ENCODE data around the gene SRGAP2C.
"Not testable (repeated sequence)": the region's sequence is repeated elsewhere in the genome, so short reads cannot be mapped to it uniquely, and the experiment has no call there.

DNA sequence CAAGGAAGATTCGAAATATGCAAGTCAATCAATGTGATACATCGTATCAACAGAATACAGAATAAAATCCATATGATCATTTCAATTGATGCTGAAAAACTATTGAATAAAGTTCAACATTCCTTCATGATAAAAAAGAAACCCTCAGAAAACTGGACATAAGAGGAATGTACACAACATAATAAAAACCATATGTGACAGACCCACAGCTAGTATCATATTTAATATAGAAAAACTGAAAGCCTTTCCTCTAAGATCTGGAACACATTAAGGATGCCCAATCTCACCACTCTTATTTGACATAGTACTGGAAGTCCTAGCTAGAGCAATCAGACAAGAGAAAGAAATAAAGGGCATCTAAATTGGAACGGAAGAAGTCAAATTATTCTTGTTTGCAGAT, 254.1 kb downstream of the SRGAP2C start:
- TF ChIP-seq, protein P1, sequence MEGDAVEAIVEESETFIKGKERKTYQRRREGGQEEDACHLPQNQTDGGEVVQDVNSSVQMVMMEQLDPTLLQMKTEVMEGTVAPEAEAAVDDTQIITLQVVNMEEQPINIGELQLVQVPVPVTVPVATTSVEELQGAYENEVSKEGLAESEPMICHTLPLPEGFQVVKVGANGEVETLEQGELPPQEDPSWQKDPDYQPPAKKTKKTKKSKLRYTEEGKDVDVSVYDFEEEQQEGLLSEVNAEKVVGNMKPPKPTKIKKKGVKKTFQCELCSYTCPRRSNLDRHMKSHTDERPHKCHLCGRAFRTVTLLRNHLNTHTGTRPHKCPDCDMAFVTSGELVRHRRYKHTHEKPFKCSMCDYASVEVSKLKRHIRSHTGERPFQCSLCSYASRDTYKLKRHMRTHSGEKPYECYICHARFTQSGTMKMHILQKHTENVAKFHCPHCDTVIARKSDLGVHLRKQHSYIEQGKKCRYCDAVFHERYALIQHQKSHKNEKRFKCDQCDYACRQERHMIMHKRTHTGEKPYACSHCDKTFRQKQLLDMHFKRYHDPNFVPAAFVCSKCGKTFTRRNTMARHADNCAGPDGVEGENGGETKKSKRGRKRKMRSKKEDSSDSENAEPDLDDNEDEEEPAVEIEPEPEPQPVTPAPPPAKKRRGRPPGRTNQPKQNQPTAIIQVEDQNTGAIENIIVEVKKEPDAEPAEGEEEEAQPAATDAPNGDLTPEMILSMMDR (IDR thresholded peaks at IDR 0.05) = not testable (repeated sequence)
- TF ChIP-seq POLR2A (IDR thresholded peaks at IDR 0.05) = not testable (repeated sequence)
